Endothelial cell of umbilical vein (primary cell): ENCODE results near the gene C5. TPM values are rescaled to one million over a fixed set of nuclear protein-coding genes. Genes with fewer than 3 reads are reported as not detected.

Experiments
- BruUV-seq: library from RNA; stranded (reverse); fragments of 400-500 nt; replicated peaks from 2 replicates; lab custom pipeline; 2021; lab: Mats Ljungman, UMichigan
- CTCF ChIA-PET: fragments of 300-600, 350-600 bp; sonication (Branson Sonifier 250); formaldehyde crosslinking; loops from one replicate; lab custom pipeline; 2021; ENCODE audit warnings: antibody characterized with exemption, inconsistent platforms; lab: Charles Lee
- POLR2A ChIA-PET: fragments of 300-600, 350-600 bp; sonication (Branson Sonifier 250); formaldehyde crosslinking; loops from one replicate; lab custom pipeline; 2021; ENCODE audit warnings: antibody characterized with exemption, inconsistent platforms; lab: Charles Lee
- DNase-seq: peaks from one replicate; pipeline ENCODE4 v3.0.0-alpha.2; 2011; ENCODE audit warnings: low read depth, low spot score
- FAIRE-seq: peaks from 2 replicates; lab custom pipeline; 2011; peaks lifted over from hg19 to GRCh38; lab: Jason Lieb, UNC
- H2AFZ ChIP-seq: 2 replicates; pipeline ENCODE4 v1.6.0; 2012; ENCODE audit warnings: low read depth, low read length, control low read depth, inconsistent platforms
- H3K27ac ChIP-seq: 2 replicates; pipeline ENCODE4 v1.5.1; 2011; ENCODE audit warnings: low read depth, mild to moderate bottlenecking, control low read depth, low read length, moderate library complexity; ENCODE audit not compliant: insufficient read depth
- H3K27me3 ChIP-seq, 2 experiments: 2 replicates each; pipeline versions ENCODE4 v1.6.0 to v1.6.1; 2011; ENCODE audit warnings: low read length in 2 of 2, mixed read lengths in 1 of 2; ENCODE audit not compliant: control insufficient read depth in 2 of 2, insufficient read depth in 2 of 2
- H3K36me3 ChIP-seq, 2 experiments: 2 replicates in 1 of 2; 3 replicates in 1 of 2; pipeline ENCODE4 v1.5.1; 2011; ENCODE audit warnings: low read length in 2 of 2, mild to moderate bottlenecking in 1 of 2, moderate library complexity in 1 of 2; ENCODE audit not compliant: control insufficient read depth in 2 of 2, insufficient read depth in 2 of 2; ENCODE audit errors: extremely low read depth in 1 of 2
- H3K4me1 ChIP-seq: 3 replicates; pipeline ENCODE4 v1.5.1; 2011; ENCODE audit warnings: mild to moderate bottlenecking, low read length; ENCODE audit not compliant: control insufficient read depth, insufficient read depth; ENCODE audit errors: extremely low read depth
- H3K4me2 ChIP-seq: 2 replicates; pipeline ENCODE4 v1.6.1; 2011; ENCODE audit warnings: low read length, control low read depth, mixed read lengths; ENCODE audit not compliant: insufficient read depth
- H3K4me3 ChIP-seq, 3 experiments: fragments of 200-600 bp in 1 of 3; sonication (generic), shearing (Covaris generic) in 1 of 3; replicated peaks in 1 of 3; 2 replicates each; pipeline ENCODE4 v1.5.1; 2011 to 2016; ENCODE audit warnings: control low read depth in 3 of 3, low read length in 3 of 3, mild to moderate bottlenecking in 2 of 3, inconsistent platforms in 1 of 3, low read depth in 1 of 3, moderate library complexity in 1 of 3; ENCODE audit not compliant: insufficient read depth in 1 of 3
- H3K79me2 ChIP-seq: 2 replicates; pipeline ENCODE4 v1.6.0; 2012; ENCODE audit warnings: low read length, inconsistent platforms; ENCODE audit not compliant: control insufficient read depth, insufficient read depth
- H3K9ac ChIP-seq: replicated peaks from 2 replicates; pipeline ENCODE3; 2011; ENCODE audit warnings: low read length, control low read depth; ENCODE audit not compliant: insufficient read depth; ENCODE audit errors: extremely low read depth
- H3K9me1 ChIP-seq: replicated peaks from 3 replicates; pipeline ENCODE4 v1.6.0; 2011; ENCODE audit warnings: mild to moderate bottlenecking, low read length; ENCODE audit not compliant: control insufficient read depth, insufficient read depth; ENCODE audit errors: extremely low read depth
- H3K9me3 ChIP-seq: replicated peaks from 2 replicates; pipeline ENCODE4 v1.5.1; 2012; ENCODE audit warnings: low read length, inconsistent platforms; ENCODE audit not compliant: control insufficient read depth, insufficient read depth
- H4K20me1 ChIP-seq: replicated peaks from 2 replicates; pipeline ENCODE3; 2011; ENCODE audit warnings: mild to moderate bottlenecking, low read length; ENCODE audit not compliant: control insufficient read depth, insufficient read depth; ENCODE audit errors: extremely low read depth
- EZH2 ChIP-seq: IDR thresholded peaks from 2 replicates; pipeline ENCODE4 v1.6.1; 2012; ENCODE audit warnings: borderline replicate concordance, low read depth, mild to moderate bottlenecking, moderate library complexity, low read length, inconsistent platforms; ENCODE audit not compliant: severe bottlenecking
- FOS ChIP-seq: IDR thresholded peaks from 2 replicates; pipeline ENCODE4 v1.6.1; 2011; ENCODE audit warnings: mild to moderate bottlenecking, low read length, moderate library complexity, borderline replicate concordance; ENCODE audit not compliant: insufficient read depth
- GATA2 ChIP-seq: IDR thresholded peaks from 2 replicates; pipeline ENCODE4 v1.7.0; 2011; ENCODE audit warnings: low read depth, mild to moderate bottlenecking, moderate library complexity, mixed read lengths, low read length; ENCODE audit not compliant: insufficient read length, insufficient read depth
- JUN ChIP-seq: IDR thresholded peaks from 2 replicates; pipeline ENCODE4 v1.6.1; 2011; ENCODE audit warnings: borderline replicate concordance, low read depth; ENCODE audit not compliant: insufficient read length, insufficient read depth
- MYC ChIP-seq: IDR thresholded peaks from one replicate; pipeline ENCODE4 v1.6.1; 2011; ENCODE audit warnings: mild to moderate bottlenecking, low read depth, low read length
- POLR2A ChIP-seq: IDR thresholded peaks from 2 replicates; pipeline ENCODE4 v1.6.1; 2012; ENCODE audit warnings: low read depth, mild to moderate bottlenecking, control low read depth, low read length
- POLR2AphosphoS5 ChIP-seq: IDR thresholded peaks from 2 replicates; pipeline ENCODE4 v1.6.1; 2012; ENCODE audit warnings: low read depth, mild to moderate bottlenecking, control low read depth, low read length, moderate library complexity; ENCODE audit not compliant: insufficient read depth
- dilution Hi-C: fragments of 300-500 bp; cut with MboI; formaldehyde crosslinking; loops from one replicate; pipeline ENCODE4 v1.15.0; 2019; ENCODE audit warnings: low sequenced_read_pairs; ENCODE audit not compliant: extremely low pct_ligation_motif_present
- intact Hi-C: fragments of 100-400 bp; cut with micrococcal nuclease; formaldehyde crosslinking; loops from one replicate; pipeline ENCODE4 v1.10.0; 2022
- polyA plus RNA-seq, 4 experiments: library from polyadenylated mRNA; depleted of rRNA in 3 of 4; stranded (reverse) in 3 of 4; unstranded in 1 of 4; fragments of >200 nt; gene quantifications; 2 replicates each; pipeline versions ENCODE4 v1.2.1 to v1.2.3, GENCODE V29; 2011 to 2012; ENCODE audit warnings: missing spikeins in 1 of 4
- total RNA-seq: library from RNA; stranded (reverse); gene quantifications from 2 replicates; pipeline ENCODE4 v1.2.3, GENCODE V29; 2021
- TF ChIP-seq, protein P1 (sequence below): IDR thresholded peaks from 2 replicates; pipeline ENCODE4 v1.6.1; 2011; ENCODE audit not compliant: insufficient read depth, insufficient read length
- TF ChIP-seq, protein P2 (sequence below), 2 donors: IDR thresholded peaks; 1 replicate in 1 of 2; 2 replicates in 1 of 2; pipeline ENCODE4 v1.5.1; 2011; ENCODE audit warnings: low read length in 2 of 2, mild to moderate bottlenecking in 2 of 2, moderate library complexity in 2 of 2, control low read depth in 1 of 2, inconsistent platforms in 1 of 2, low read depth in 1 of 2; ENCODE audit not compliant: insufficient read depth in 1 of 2; ENCODE audit errors: extremely low read depth in 1 of 2

Gene C5
- total and polyA plus RNA-seq, 2 donors (not counting 3 experiments of a cell fraction or from before 2014, with no cell fraction given) = 0.79 to 1.6 TPM

DNA sequence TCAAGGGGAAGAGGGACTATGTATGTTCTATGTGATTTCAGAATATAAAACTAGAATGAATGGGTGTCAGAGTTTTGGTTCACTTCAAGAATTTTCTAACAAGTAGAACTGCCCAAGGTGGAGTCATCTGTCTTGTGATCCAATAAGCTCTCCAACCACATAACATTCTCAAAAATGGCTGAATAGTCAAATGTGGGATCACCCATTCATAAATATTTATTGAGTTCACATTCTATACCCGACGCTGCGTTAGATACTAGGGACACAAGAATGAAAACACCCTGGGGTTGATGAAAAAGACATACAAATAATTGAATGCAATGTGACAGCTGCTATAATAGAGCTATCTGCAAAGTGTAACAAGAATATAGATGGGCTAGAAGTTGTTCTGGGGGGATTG lies 88.1 kb downstream of the C5 start:
- no peak overlapping the region for H3K4me3 ChIP-seq
- H3K9me1 ChIP-seq = no peaks in the 10 kb centered on the region
- no peaks in the 10 kb centered on the region for H3K36me3 ChIP-seq
- H3K79me2 ChIP-seq = no peaks in the 10 kb centered on the region
- dilution Hi-C loops = no loop called here
- no peak overlapping the region for H3K9ac ChIP-seq
- no peak overlapping the region for H3K4me2 ChIP-seq
- no peaks in the 10 kb centered on the region for H3K27me3 ChIP-seq
- DNase-seq (no peak), FAIRE-seq (no peak)
- H3K4me1 ChIP-seq = no peaks in the 10 kb centered on the region
- H4K20me1 ChIP-seq = no peaks in the 10 kb centered on the region
- H3K9me3 ChIP-seq = no peaks in the 10 kb centered on the region
- no TSS peak for BruUV-seq
- no peak for TF ChIP-seq POLR2A
- CTCF ChIA-PET = no interaction called here
- no peak overlapping the region for H3K27ac ChIP-seq
- POLR2A ChIA-PET = no interaction called here
- no peak overlapping the region for H2AFZ ChIP-seq
- intact Hi-C loops = no loop called here

DNA sequence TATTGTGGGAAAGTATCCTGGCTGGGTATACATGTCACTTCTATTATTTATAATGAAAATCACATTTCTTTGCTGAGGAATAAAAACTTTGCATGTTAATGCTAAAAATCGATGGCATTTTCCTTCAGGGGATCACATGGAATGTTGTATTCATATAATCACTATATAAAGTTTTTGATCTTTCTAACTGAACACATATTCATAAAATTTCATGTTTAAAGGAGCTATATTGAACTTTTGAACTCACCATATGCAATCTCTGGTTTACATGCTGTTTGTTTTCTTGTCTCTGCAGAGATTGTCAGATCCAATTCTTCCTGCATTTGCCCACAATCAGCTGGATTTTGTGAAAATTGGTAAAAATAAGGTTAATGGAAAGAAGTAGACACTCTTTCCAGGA lies 90.1 kb downstream of the C5 start:
- CTCF ChIA-PET = interaction anchor here (0.9 to 2.8 kb wide), 7 partner anchors 12 to 204 kb away, joined by 3 to 12 read pairs (median 4); partner anchors contain the start of gene FBXW2
- no TSS peak for BruUV-seq
- POLR2A ChIA-PET = no interaction called here

More for the DNA sequence above, 90.1 kb downstream of the C5 start:
- no peaks in the 10 kb centered on the region for H4K20me1 ChIP-seq
- no peak overlapping the region for H3K27ac ChIP-seq
- TF ChIP-seq GATA2 (no peak), FOS (no peak), MYC (no peak), JUN (no peak), POLR2A (no peak), EZH2 (no peak), POLR2AphosphoS5 (no peak)
- TF ChIP-seq, protein P1, sequence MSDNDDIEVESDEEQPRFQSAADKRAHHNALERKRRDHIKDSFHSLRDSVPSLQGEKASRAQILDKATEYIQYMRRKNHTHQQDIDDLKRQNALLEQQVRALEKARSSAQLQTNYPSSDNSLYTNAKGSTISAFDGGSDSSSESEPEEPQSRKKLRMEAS = no peak
- TF ChIP-seq, protein P2, sequence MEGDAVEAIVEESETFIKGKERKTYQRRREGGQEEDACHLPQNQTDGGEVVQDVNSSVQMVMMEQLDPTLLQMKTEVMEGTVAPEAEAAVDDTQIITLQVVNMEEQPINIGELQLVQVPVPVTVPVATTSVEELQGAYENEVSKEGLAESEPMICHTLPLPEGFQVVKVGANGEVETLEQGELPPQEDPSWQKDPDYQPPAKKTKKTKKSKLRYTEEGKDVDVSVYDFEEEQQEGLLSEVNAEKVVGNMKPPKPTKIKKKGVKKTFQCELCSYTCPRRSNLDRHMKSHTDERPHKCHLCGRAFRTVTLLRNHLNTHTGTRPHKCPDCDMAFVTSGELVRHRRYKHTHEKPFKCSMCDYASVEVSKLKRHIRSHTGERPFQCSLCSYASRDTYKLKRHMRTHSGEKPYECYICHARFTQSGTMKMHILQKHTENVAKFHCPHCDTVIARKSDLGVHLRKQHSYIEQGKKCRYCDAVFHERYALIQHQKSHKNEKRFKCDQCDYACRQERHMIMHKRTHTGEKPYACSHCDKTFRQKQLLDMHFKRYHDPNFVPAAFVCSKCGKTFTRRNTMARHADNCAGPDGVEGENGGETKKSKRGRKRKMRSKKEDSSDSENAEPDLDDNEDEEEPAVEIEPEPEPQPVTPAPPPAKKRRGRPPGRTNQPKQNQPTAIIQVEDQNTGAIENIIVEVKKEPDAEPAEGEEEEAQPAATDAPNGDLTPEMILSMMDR (IDR thresholded peaks at IDR 0.05; ENCODE audit: extremely low read depth in 1 of 2, insufficient read depth in 1 of 2, low read depth in 1 of 2, low read length in 2 of 2) = no peak
- H3K36me3 ChIP-seq = no peaks in the 10 kb centered on the region
- H3K27me3 ChIP-seq = no peaks in the 10 kb centered on the region
- intact Hi-C loops (no loop called here), dilution Hi-C loops (no loop called here)
- DNase-seq (no peak), FAIRE-seq (no peak)
- H2AFZ ChIP-seq = no peak overlapping the region
- H3K9ac ChIP-seq = no peak overlapping the region
- no peaks in the 10 kb centered on the region for H3K79me2 ChIP-seq
- H3K4me2 ChIP-seq = no peak overlapping the region
- H3K9me1 ChIP-seq = no peaks in the 10 kb centered on the region
- no peaks in the 10 kb centered on the region for H3K4me1 ChIP-seq
- H3K4me3 ChIP-seq = no peak overlapping the region
- H3K9me3 ChIP-seq = no peaks in the 10 kb centered on the region
